BLaER1 treated with 17β-estradiol and CSF1 and Interleukin-3, amounts not matched to agents 10 nM and 100 nM (cell line): ENCODE results near the gene PAPPA.

Source experiments
- H3K27ac ChIP-seq, 11 experiments: shearing (Covaris generic); formaldehyde crosslinking; 2 replicates each; pipeline ENCODE4 v1.8.1; 2022
- H3K27me3 ChIP-seq, 11 experiments: shearing (Covaris generic); formaldehyde crosslinking; 2 replicates each; pipeline ENCODE4 v1.8.1; 2022
- H3K36me3 ChIP-seq, 11 experiments: shearing (Covaris generic); formaldehyde crosslinking; 2 replicates each; pipeline ENCODE4 v1.8.1; 2022
- H3K4me1 ChIP-seq, 10 experiments: shearing (Covaris generic); formaldehyde crosslinking; 2 replicates each; pipeline ENCODE4 v1.8.1; 2022
- H3K4me2 ChIP-seq, 11 experiments: shearing (Covaris generic); formaldehyde crosslinking; 2 replicates each; pipeline ENCODE4 v1.8.1; 2022
- H3K4me3 ChIP-seq, 10 experiments: shearing (Covaris generic); formaldehyde crosslinking; 2 replicates each; pipeline ENCODE4 v1.8.1; 2022
- H3K9ac ChIP-seq, 11 experiments: shearing (Covaris generic); formaldehyde crosslinking; 2 replicates each; pipeline ENCODE4 v1.8.1; 2022
- H3K9me3 ChIP-seq, 11 experiments: shearing (Covaris generic); formaldehyde crosslinking; replicated peaks in 1 of 11; 2 replicates each; pipeline ENCODE4 v1.8.1; 2022
- H4K20me1 ChIP-seq, 11 experiments: shearing (Covaris generic); formaldehyde crosslinking; 2 replicates each; pipeline ENCODE4 v1.8.1; 2022
- Cebpa-rat ChIP-seq, 11 experiments: shearing (Covaris generic); IDR thresholded peaks; 2 replicates each; pipeline ENCODE4 v1.8.1; 2022

PAPPA gene

GRCh38 chr9:116190637-116191396 lies 37.2 kb downstream of the PAPPA start:
- H3K27me3 ChIP-seq: no peaks in the 10 kb centered on the region
- no peak overlapping the region for H3K4me2 ChIP-seq
- H3K27ac ChIP-seq: no peak overlapping the region
- H3K36me3 ChIP-seq: no peaks in the 10 kb centered on the region
- no peak overlapping the region for H3K9ac ChIP-seq
- H3K4me3 ChIP-seq: no peak overlapping the region
- TF ChIP-seq Cebpa-rat (IDR thresholded peaks at IDR 0.05): no peak
- H3K9me3 ChIP-seq: peaks cover 0 to 6% (median 0%) of the 10 kb centered on the region in 11 experiments; a peak in 1 of 22 replicates
- no peaks in the 10 kb centered on the region for H3K4me1 ChIP-seq
- H4K20me1 ChIP-seq: no peaks in the 10 kb centered on the region

- Histone ChIP-seq H4K20me1 (no peaks in the 10 kb centered on the region), H3K9ac (no peak overlapping the region), H3K36me3 (no peaks in the 10 kb centered on the region), H3K4me2 (no peak overlapping the region), H3K4me1 (no peaks in the 10 kb centered on the region), H3K9me3 (peaks cover 0 to 6% (median 0%) of the 10 kb centered on the region in 11 experiments; a peak in 1 of 22 replicates), H3K4me3 (no peak overlapping the region), H3K27me3 (no peaks in the 10 kb centered on the region), H3K27ac (no peak overlapping the region)
- no peak for TF ChIP-seq Cebpa-rat (IDR thresholded peaks at IDR 0.05)
Measured at GRCh38 chr9:116191576-116192415, 38.2 kb downstream of the PAPPA start.

GRCh38 chr9:116193636-116194035 lies 40.0 kb downstream of the PAPPA start:
- no peaks in the 10 kb centered on the region for H3K27me3 ChIP-seq
- H3K9me3 ChIP-seq: no peaks in the 10 kb centered on the region
- 0 out of 20 replicates have a peak, but pooled peaks cover 0 to under 1% (median 0%) of the 10 kb centered on the region in 10 experiments for H3K4me1 ChIP-seq
- no peaks in the 10 kb centered on the region for H3K36me3 ChIP-seq
- H3K27ac ChIP-seq: no peak overlapping the region
- no peak overlapping the region for H3K4me2 ChIP-seq
- H3K9ac ChIP-seq: no peak overlapping the region
- no peak for TF ChIP-seq Cebpa-rat (IDR thresholded peaks at IDR 0.05)
- no peaks in the 10 kb centered on the region for H4K20me1 ChIP-seq
- H3K4me3 ChIP-seq: no peak overlapping the region

- Histone ChIP-seq H3K9me3 (no peaks in the 10 kb centered on the region), H3K4me3 (no peak overlapping the region), H3K27me3 (no peaks in the 10 kb centered on the region), H3K4me1 (peaks cover 0 to 4% (median 0%) of the 10 kb centered on the region in 10 experiments; a peak in 1 of 20 replicates), H3K4me2 (no peak overlapping the region), H3K9ac (no peak overlapping the region), H4K20me1 (no peaks in the 10 kb centered on the region), H3K36me3 (no peaks in the 10 kb centered on the region), H3K27ac (no peak overlapping the region)
- no peak for TF ChIP-seq Cebpa-rat (IDR thresholded peaks at IDR 0.05)
Measured at GRCh38 chr9:116196806-116197205, 43.2 kb downstream of the PAPPA start.

- Histone ChIP-seq H3K27ac (no peak overlapping the region), H3K9ac (no peak overlapping the region), H3K36me3 (no peaks in the 10 kb centered on the region), H3K9me3 (no peaks in the 10 kb centered on the region), H3K4me2 (no peak overlapping the region), H3K4me1 (peaks cover 0 to 4% (median 0%) of the 10 kb centered on the region in 10 experiments; a peak in 1 of 20 replicates), H3K27me3 (no peaks in the 10 kb centered on the region), H4K20me1 (no peaks in the 10 kb centered on the region), H3K4me3 (no peak overlapping the region)
- TF ChIP-seq Cebpa-rat (IDR thresholded peaks at IDR 0.05): no peak
Measured at GRCh38 chr9:116198344-116198743, 44.8 kb downstream of the PAPPA start.

- H4K20me1 ChIP-seq: no peaks in the 10 kb centered on the region
Measured at GRCh38 chr9:116202219-116202912, 48.8 kb downstream of the PAPPA start.

GRCh38 chr9:116204252-116204882 lies 50.8 kb downstream of the PAPPA start:
- H3K4me2 ChIP-seq: no peak overlapping the region
- H3K9me3 ChIP-seq: no peaks in the 10 kb centered on the region
- no peak overlapping the region for H3K27ac ChIP-seq
- no peak overlapping the region for H3K9ac ChIP-seq
- no peak for TF ChIP-seq Cebpa-rat (IDR thresholded peaks at IDR 0.05)
- H4K20me1 ChIP-seq: no peaks in the 10 kb centered on the region
- H3K36me3 ChIP-seq: no peaks in the 10 kb centered on the region
- H3K4me3 ChIP-seq: no peak overlapping the region
- no peaks in the 10 kb centered on the region for H3K4me1 ChIP-seq
- no peaks in the 10 kb centered on the region for H3K27me3 ChIP-seq

More at GRCh38 chr9:116202219-116202912, 48.8 kb downstream of the PAPPA start:
- Histone ChIP-seq H3K27ac (no peak overlapping the region), H3K4me2 (no peak overlapping the region), H3K4me1 (peaks cover 0 to 4% (median 0%) of the 10 kb centered on the region in 10 experiments; a peak in 1 of 20 replicates), H3K36me3 (no peaks in the 10 kb centered on the region), H3K27me3 (no peaks in the 10 kb centered on the region), H3K4me3 (no peak overlapping the region), H3K9me3 (no peaks in the 10 kb centered on the region), H3K9ac (no peak overlapping the region)
- no peak for TF ChIP-seq Cebpa-rat (IDR thresholded peaks at IDR 0.05)

- no peak overlapping the region for H3K4me2 ChIP-seq
- TF ChIP-seq Cebpa-rat (IDR thresholded peaks at IDR 0.05): no peak
- no peak overlapping the region for H3K4me3 ChIP-seq
- no peaks in the 10 kb centered on the region for H3K9me3 ChIP-seq
- no peaks in the 10 kb centered on the region for H4K20me1 ChIP-seq
- H3K27me3 ChIP-seq: no peaks in the 10 kb centered on the region
- H3K27ac ChIP-seq: no peak overlapping the region
- H3K9ac ChIP-seq: no peak overlapping the region
- H3K4me1 ChIP-seq: no peaks in the 10 kb centered on the region
- no peaks in the 10 kb centered on the region for H3K36me3 ChIP-seq
Measured at GRCh38 chr9:116207371-116208111, 54.0 kb downstream of the PAPPA start.
